K562 (cell line): ENCODE results near the gene ZBTB2. TPM values are rescaled to one million over a fixed set of nuclear protein-coding genes. Genes with fewer than 3 reads are reported as not detected.

ENCODE experiments used
- ATAC-seq: fragments of 200-7000 bp; cut with Tn5 transposase; 3 replicates; pipeline ENCODE4 v1.9.1; 2020; ENCODE audit warnings: moderate library complexity
- BruUV-seq: library from RNA; stranded (reverse); fragments of 400-500 nt; replicated peaks from 2 replicates; lab custom pipeline; 2021; lab: Mats Ljungman, UMichigan
- CTCF ChIA-PET: fragments of 300-600 bp; formaldehyde crosslinking; extraction: SDS; loops from one replicate; lab custom pipeline; 2021; ENCODE audit warnings: low intra/inter-chr PET ratio; lab: Yijun Ruan, JAX
- POLR2A ChIA-PET: fragments of 300-600, 350-650 bp; sonication (Branson Sonifier 250); formaldehyde crosslinking; extraction: SDS; loops from one replicate; lab custom pipeline; 2021; ENCODE audit warnings: antibody characterized with exemption, inconsistent platforms; lab: Yijun Ruan, JAX
- DNase-seq, 4 experiments: peaks; one replicate each; pipeline versions ENCODE4 v3.0.0 to v3.0.0-alpha.2; 2011 to 2018; ENCODE audit warnings: low spot score in 3 of 4, mixed read lengths in 3 of 4; ENCODE audit errors: extremely low read depth in 1 of 4
- FAIRE-seq: peaks from 2 replicates; lab custom pipeline; 2011; peaks lifted over from hg19 to GRCh38; lab: Jason Lieb, UNC
- H2AFZ ChIP-seq: 2 replicates; pipeline ENCODE4 v1.6.0; 2011; ENCODE audit warnings: low read depth, low read length, control low read depth, inconsistent platforms
- H3K27ac ChIP-seq: fragments of 200-600 bp; 3 replicates; pipeline ENCODE4 v1.8.0; 2011; ENCODE audit warnings: low read depth, mild to moderate bottlenecking, control low read depth, inconsistent platforms, low read length, moderate library complexity, mixed read lengths; ENCODE audit errors: extremely low read depth
- H3K27me3 ChIP-seq, 2 experiments: fragments of 300-600 bp in 1 of 2; 2 replicates in 1 of 2; 3 replicates in 1 of 2; pipeline versions ENCODE4 v1.6.0 to v1.8.0; 2011; ENCODE audit warnings: inconsistent platforms in 2 of 2, low read length in 2 of 2, mild to moderate bottlenecking in 1 of 2, mixed read lengths in 1 of 2, moderate library complexity in 1 of 2; ENCODE audit not compliant: control insufficient read depth in 2 of 2, insufficient read depth in 2 of 2
- H3K36me3 ChIP-seq: fragments of 300-600 bp; 3 replicates; pipeline ENCODE4 v1.8.0; 2011; ENCODE audit warnings: mild to moderate bottlenecking, low read length, inconsistent platforms; ENCODE audit not compliant: control insufficient read depth, insufficient read depth
- H3K4me1 ChIP-seq, 2 experiments: fragments of 200-600 bp in 1 of 2; replicated peaks in 1 of 2; 2 replicates in 1 of 2; 3 replicates in 1 of 2; pipeline versions ENCODE4 v1.5.1 to v1.8.0; 2011; ENCODE audit warnings: inconsistent platforms in 2 of 2, low read length in 2 of 2, mild to moderate bottlenecking in 1 of 2, mixed read lengths in 1 of 2, moderate library complexity in 1 of 2; ENCODE audit not compliant: control insufficient read depth in 2 of 2, insufficient read depth in 2 of 2
- H3K4me2 ChIP-seq: 2 replicates; pipeline ENCODE4 v1.6.1; 2011; ENCODE audit warnings: low read length, control low read depth, inconsistent platforms, mixed read lengths; ENCODE audit not compliant: insufficient read depth
- H3K4me3 ChIP-seq: fragments of 200-600 bp; sonication (generic), shearing (Covaris generic); 2 replicates; pipeline ENCODE4 v1.5.1; 2016; ENCODE audit warnings: control low read depth, inconsistent platforms
- H3K79me2 ChIP-seq: fragments of 200-600 bp; 3 replicates; pipeline ENCODE4 v1.8.0; 2011; ENCODE audit warnings: low read length, inconsistent platforms; ENCODE audit not compliant: control insufficient read depth, insufficient read depth
- H3K9ac ChIP-seq, 2 experiments: 2 replicates each; pipeline versions ENCODE4 v1.6.0 to v1.6.1; 2011; ENCODE audit warnings: low read depth in 2 of 2, low read length in 2 of 2, control low read depth in 1 of 2, inconsistent platforms in 1 of 2, mild to moderate bottlenecking in 1 of 2, mixed read lengths in 1 of 2; ENCODE audit not compliant: insufficient read depth in 1 of 2
- H3K9me1 ChIP-seq: one replicate; pipeline ENCODE4 v1.6.0; 2011; ENCODE audit warnings: inconsistent platforms, mild to moderate bottlenecking, low read length, moderate library complexity; ENCODE audit not compliant: control insufficient read depth, insufficient read depth
- H3K9me3 ChIP-seq: replicated peaks from 2 replicates; pipeline ENCODE4 v1.5.1; 2011; ENCODE audit warnings: low read depth, low read length, inconsistent platforms; ENCODE audit not compliant: control insufficient read depth, insufficient read depth
- H4K20me1 ChIP-seq: replicated peaks from 2 replicates; pipeline ENCODE4 v1.6.1; 2011; ENCODE audit warnings: low read length, inconsistent platforms, mixed read lengths; ENCODE audit not compliant: control insufficient read depth, insufficient read depth
- CREM ChIP-seq: IDR thresholded peaks from 2 replicates; pipeline ENCODE4 v1.6.1; 2014; ENCODE audit warnings: antibody characterized with exemption, low read depth
- EGR1 ChIP-seq: fragments of 450-650 bp; conservative IDR thresholded peaks from 2 replicates; pipeline ENCODE4 v1.6.1; 2017; ENCODE audit warnings: mild to moderate bottlenecking
- EZH2 ChIP-seq: IDR thresholded peaks from 2 replicates; pipeline ENCODE4 v1.6.1; 2012; ENCODE audit warnings: low read depth, mild to moderate bottlenecking, inconsistent platforms, low read length, borderline replicate concordance
- U2AF1 ChIP-seq: fragments of 200-400 bp; formaldehyde crosslinking; optimal IDR thresholded peaks from 2 replicates; pipeline ENCODE3; 2017; ENCODE audit warnings: mild to moderate bottlenecking, low read depth, low read length, moderate library complexity
- WGBS: fragments of 100-300 bp; shearing (Covaris generic); methylation state at CpG from one replicate; pipeline ENCODE4 v1.1.6; 2016; ENCODE audit warnings: low coverage, mixed read lengths; ENCODE audit not compliant: insufficient coverage; ENCODE audit errors: missing lambda C conversion rate; 5-methylcytosine and 5-hydroxymethylcytosine counted together
- in situ Hi-C: fragments of 300-500 bp; cut with MboI; formaldehyde crosslinking; loops from 4 replicates; pipeline ENCODE4 v1.15.0; 2018; ENCODE audit warnings: inconsistent platforms, mixed read lengths
- intact Hi-C: fragments of 100-400 bp; cut with micrococcal nuclease; formaldehyde crosslinking; loops from 2 replicates; pipeline ENCODE4 v1.14.2; 2022
- polyA plus RNA-seq, 8 experiments: library from polyadenylated mRNA; depleted of rRNA in 4 of 8; stranded (reverse) in 5 of 8; unstranded in 3 of 8; fragments of >200 nt; fragmentation: Nextera tagmentation in 2 of 8; fragmentation: Illumina TruSeq in 1 of 8; extraction: Ambion mirVana in 2 of 8; extraction: Trizol in 1 of 8; gene quantifications; 2 replicates each; pipeline versions ENCODE4 v1.2.1 to v1.2.3, GENCODE V29; 2011 to 2014; ENCODE audit warnings: inconsistent platforms in 1 of 8, missing spikeins in 1 of 8
- total RNA-seq, 7 experiments: library from RNA; depleted of rRNA in 6 of 7; stranded (reverse); fragments of >200 nt in 6 of 7; fragmentation: Illumina TruSeq in 2 of 7; extraction: Trizol in 2 of 7; gene quantifications; 2 replicates each; pipeline versions ENCODE4 v1.2.1 to v1.2.3, GENCODE V29; 2011 to 2021; ENCODE audit warnings: low replicate concordance in 1 of 7

The ZBTB2 gene
- total and polyA plus RNA-seq, 9 of the 15 experiments (the other 6 are each of a cell fraction or from before 2014, with no cell fraction given): 5.1 to 26.2 (median 16.4) TPM

- BruUV-seq: no TSS peak
- FAIRE-seq: no peak
- intact Hi-C loops: no loop called here
- POLR2A ChIA-PET: interaction anchor here (1.2 kb wide), 1 partner anchor 10 kb away, joined by 3 read pairs; no protein-coding TSS in a partner anchor
- 2% methylated on average over 20 of the region's 20 CpGs for WGBS
- ATAC-seq: no peak
- Histone ChIP-seq H3K4me1 (peaks cover 0 to 4% of the 10 kb centered on the region in 2 experiments; a peak in 2 of 5 replicates), H3K9me1 (no peaks in the 10 kb centered on the region), H3K4me3 (no peak overlapping the region), H3K36me3 (no peaks in the 10 kb centered on the region), H3K79me2 (no peaks in the 10 kb centered on the region), H3K27me3 (peaks cover 64 to 68% of the 10 kb centered on the region in 2 experiments), H3K4me2 (no peak overlapping the region), H3K9ac (no peak overlapping the region), H3K27ac (no peak overlapping the region), H2AFZ (no peak overlapping the region), H4K20me1 (0 out of 2 replicates have a peak, but pooled peaks cover 4% of the 10 kb centered on the region), H3K9me3 (no peaks in the 10 kb centered on the region)
- in situ Hi-C loops: no loop called here
- CTCF ChIA-PET: no interaction called here
- no peak for DNase-seq
- TF ChIP-seq EGR1: no peak
- TF ChIP-seq U2AF1: no peak
- 0 out of 2 replicates have a peak, but pooled peaks have one; percentile 23 for TF ChIP-seq EZH2
- TF ChIP-seq CREM: no peak
Measured at GRCh38 chr6:151350442-151351145, 40.8 kb downstream of the ZBTB2 start.
